Measurements from ENCODE around the gene MZT2A.
"Not testable (repeated sequence)": the region's sequence is repeated elsewhere in the genome, so short reads cannot be mapped to it uniquely, and the experiment has no call there.

MZT2A gene

GRCh38 chr2:131478074-131478849 lies 13.9 kb downstream of the MZT2A start:
- in situ Hi-C loops (cut with MboI; ENCODE audit: low sequenced_read_pairs, unreplicated experiment); DNase-seq (ENCODE audit: low spot score): not testable (repeated sequence)

GRCh38 chr2:131477227-131477626 lies 15.0 kb downstream of the MZT2A start:
- DNase-seq (ENCODE audit: low spot score); in situ Hi-C loops (cut with MboI; ENCODE audit: low sequenced_read_pairs, unreplicated experiment): not testable (repeated sequence)

GRCh38 chr2:131476363-131476762 lies 15.8 kb downstream of the MZT2A start:
- in situ Hi-C loops (cut with MboI; ENCODE audit: low sequenced_read_pairs, unreplicated experiment); DNase-seq (ENCODE audit: low spot score): not testable (repeated sequence)

- no peak for TF ChIP-seq CTCF (IDR thresholded peaks at IDR 0.05; ENCODE audit: borderline replicate concordance, control extremely low read depth, extremely low read depth, insufficient read depth, missing control alignments)
- in situ Hi-C loops (cut with MboI; ENCODE audit: low sequenced_read_pairs, unreplicated experiment), result no loop called here
- no peak for DNase-seq (ENCODE audit: low spot score)
These were observed 16.4 kb downstream of the MZT2A start, which contains the start of gene TUBA3D for GRCh38 chr2:131475831-131476230. TUBA3D (plus strand) TSS chr2:131476119; CDS start chr2:131476200, 81 bp downstream.

- in situ Hi-C loops (cut with MboI; ENCODE audit: low sequenced_read_pairs, unreplicated experiment); DNase-seq (ENCODE audit: low spot score): not testable (repeated sequence)
These were observed 18.9 kb downstream of the MZT2A start for GRCh38 chr2:131473266-131473665.

GRCh38 chr2:131471624-131472023 lies 20.6 kb downstream of the MZT2A start:
- in situ Hi-C loops (cut with MboI; ENCODE audit: low sequenced_read_pairs, unreplicated experiment); DNase-seq (ENCODE audit: low spot score): not testable (repeated sequence)

- in situ Hi-C loops (cut with MboI; ENCODE audit: low sequenced_read_pairs, unreplicated experiment); DNase-seq (ENCODE audit: low spot score): not testable (repeated sequence)
These were observed 21.3 kb downstream of the MZT2A start for GRCh38 chr2:131470944-131471343.

- in situ Hi-C loops (cut with MboI; ENCODE audit: low sequenced_read_pairs, unreplicated experiment); DNase-seq (ENCODE audit: low spot score): not testable (repeated sequence)
These were observed 24.5 kb downstream of the MZT2A start for GRCh38 chr2:131467722-131468121.

GRCh38 chr2:131454914-131455313 lies 37.3 kb downstream of the MZT2A start:
- DNase-seq (ENCODE audit: low spot score), result not testable (repeated sequence)

GRCh38 chr2:131451265-131451949 lies 40.8 kb downstream of the MZT2A start:
- DNase-seq (ENCODE audit: low spot score); in situ Hi-C loops (cut with MboI; ENCODE audit: low sequenced_read_pairs, unreplicated experiment): not testable (repeated sequence)

More at GRCh38 chr2:131454914-131455313, 37.3 kb downstream of the MZT2A start:
- in situ Hi-C loops (cut with MboI; ENCODE audit: low sequenced_read_pairs, unreplicated experiment), result not testable (repeated sequence)

- DNase-seq (ENCODE audit: low spot score); in situ Hi-C loops (cut with MboI; ENCODE audit: low sequenced_read_pairs, unreplicated experiment): not testable (repeated sequence)
These were observed 44.2 kb downstream of the MZT2A start for GRCh38 chr2:131447981-131448380.

GRCh38 chr2:131445896-131446295 lies 46.3 kb downstream of the MZT2A start:
- in situ Hi-C loops (cut with MboI; ENCODE audit: low sequenced_read_pairs, unreplicated experiment), result no loop called here
- no peak for DNase-seq (ENCODE audit: low spot score)
- TF ChIP-seq CTCF (IDR thresholded peaks at IDR 0.05; ENCODE audit: borderline replicate concordance, control extremely low read depth, extremely low read depth, insufficient read depth, missing control alignments), result no peak

- in situ Hi-C loops (cut with MboI; ENCODE audit: low sequenced_read_pairs, unreplicated experiment), result not testable (repeated sequence)
These were observed 46.7 kb downstream of the MZT2A start for GRCh38 chr2:131445515-131445797.

GRCh38 chr2:131444736-131445514 lies 47.3 kb downstream of the MZT2A start:
- in situ Hi-C loops (cut with MboI; ENCODE audit: low sequenced_read_pairs, unreplicated experiment); DNase-seq (ENCODE audit: low spot score): not testable (repeated sequence)

More at GRCh38 chr2:131445515-131445797, 46.7 kb downstream of the MZT2A start:
- DNase-seq (ENCODE audit: low spot score), result not testable (repeated sequence)

- in situ Hi-C loops (cut with MboI; ENCODE audit: low sequenced_read_pairs, unreplicated experiment), result not testable (repeated sequence)
These were observed 51.3 kb downstream of the MZT2A start for GRCh38 chr2:131440742-131441468.

More at GRCh38 chr2:131440742-131441468, 51.3 kb downstream of the MZT2A start:
- DNase-seq (ENCODE audit: low spot score), result not testable (repeated sequence)

All from GM13976 (cell line).